ENCODE data around the gene EXOSC2.

GRCh38 chr9:130729145-130729544 lies 35.6 kb downstream of the EXOSC2 start:
- TF ChIP-seq POLR2A (IDR thresholded peaks at IDR 0.05): no peak
- TF ChIP-seq CTCF (IDR thresholded peaks at IDR 0.05): no peak
- TF ChIP-seq EP300 (IDR thresholded peaks at IDR 0.05): no peak
